Upper lobe of left lung (tissue), 6 donors: Measurements from ENCODE around the gene APBA3. TPM values are rescaled to one million over a fixed set of nuclear protein-coding genes. Genes with fewer than 3 reads are reported as not detected.
"Not testable (repeated sequence)": the region's sequence is repeated elsewhere in the genome, so short reads cannot be mapped to it uniquely, and the experiment has no call there.

ENCODE experiments used
- ATAC-seq, 2 donors: fragments of 200-7000 bp; cut with Tn5 transposase; one replicate each; pipeline ENCODE4 v1.9.1; 2022; ENCODE audit warnings: mild to moderate bottlenecking in 2 of 2, moderate library complexity in 2 of 2; ENCODE audit not compliant: low FRiP score in 2 of 2
- DNase-seq, 2 donors: peaks; one replicate each; pipeline ENCODE4 v3.0.0-alpha.2; 2019 to 2020
- H3K27ac ChIP-seq, 4 donors: fragments of 200-600 bp; sonication (generic); one replicate each; pipeline ENCODE4 v1.5.1; 2016 to 2019
- H3K27me3 ChIP-seq, 4 donors: fragments of 200-600 bp; sonication (generic); one replicate each; pipeline ENCODE4 v1.5.1; 2017 to 2019
- H3K36me3 ChIP-seq, 4 donors: fragments of 200-600 bp; sonication (generic); one replicate each; pipeline ENCODE4 v1.5.1; 2016 to 2019
- H3K4me1 ChIP-seq, 4 donors: fragments of 200-600 bp; sonication (generic); one replicate each; pipeline ENCODE4 v1.5.1; 2018 to 2019
- H3K4me3 ChIP-seq, 4 donors: fragments of 200-600 bp; sonication (generic); one replicate each; pipeline ENCODE4 v1.5.1; 2017 to 2019; ENCODE audit warnings: mild to moderate bottlenecking in 2 of 4, moderate library complexity in 1 of 4
- H3K9me3 ChIP-seq, 4 donors: fragments of 200-600 bp; sonication (generic); one replicate each; pipeline ENCODE4 v1.5.1; 2018 to 2019
- CTCF ChIP-seq, 6 experiments: fragments of 450-650 bp in 4 of 6; fragments of 200-600 bp in 2 of 6; sonication (generic) in 2 of 6; IDR thresholded peaks; one replicate each; pipeline ENCODE4 v1.5.1; 2016 to 2019; ENCODE audit warnings: antibody characterized with exemption in 6 of 6
- EP300 ChIP-seq, 4 donors: sonication (generic); formaldehyde crosslinking; IDR thresholded peaks; one replicate each; pipeline ENCODE4 v1.5.1; 2017; ENCODE audit warnings: antibody characterized with exemption in 4 of 4, control low read depth in 2 of 4
- POLR2A ChIP-seq, 4 donors: fragments of 450-650 bp; IDR thresholded peaks; one replicate each; pipeline ENCODE4 v1.5.1; 2016 to 2017; ENCODE audit warnings: antibody characterized with exemption in 4 of 4, mild to moderate bottlenecking in 2 of 4
- POLR2AphosphoS5 ChIP-seq, 2 donors: sonication (generic); formaldehyde crosslinking; IDR thresholded peaks; one replicate each; pipeline ENCODE4 v1.5.1; 2017; ENCODE audit warnings: antibody characterized with exemption in 2 of 2
- WGBS, 2 donors: methylation state at CpG; one replicate each; pipeline ENCODE4 v1.1.5; 2017 to 2018; 5-methylcytosine and 5-hydroxymethylcytosine counted together
- total RNA-seq, 6 donors: library from RNA; depleted of rRNA in 4 of 6; stranded (reverse); fragments of >200 nt in 4 of 6; gene quantifications; one replicate each; pipeline versions ENCODE4 v1.1.0 to v1.2.1, GENCODE V29; 2016 to 2021
- donor health status: DM: no; HTN: no; CAD: no; lungs with moderate emphysema.
- donor health status: DM: no; HTN: yes; CAD: no; lungs with severe emphysema.

APBA3 gene
- total RNA-seq, 6 donors from 2014 or later: 13.4 to 92.2 (median 21.6) TPM

- no peak for TF ChIP-seq POLR2AphosphoS5 (IDR thresholded peaks at IDR 0.05)
- no peak for TF ChIP-seq CTCF (IDR thresholded peaks at IDR 0.05)
- no peak for TF ChIP-seq POLR2A (IDR thresholded peaks at IDR 0.05)
- no peak for TF ChIP-seq EP300 (IDR thresholded peaks at IDR 0.05)
Measured at GRCh38 chr19:3759482-3760254, 1.8 kb downstream of the APBA3 start.

GRCh38 chr19:3758297-3758696 lies 3.2 kb downstream of the APBA3 start:
- H3K9me3 ChIP-seq, DNase-seq, H3K4me3 ChIP-seq, ATAC-seq, H3K27ac ChIP-seq, H3K27me3 ChIP-seq: not testable (repeated sequence)
- 95 to 96% methylated on average over 11 to 13 of the region's 13 CpGs for WGBS, 2 donors
- peaks cover 25 to 33% (median 32%) of the 10 kb centered on the region in 4 donors for H3K4me1 ChIP-seq
- H3K36me3 ChIP-seq: peaks cover 0 to 41% (median 24%) of the 10 kb centered on the region in 4 donors

More at GRCh38 chr19:3759482-3760254, 1.8 kb downstream of the APBA3 start:
- Histone ChIP-seq H3K27me3 (no peaks in the 10 kb centered on the region), H3K36me3 (peaks cover 0 to 29% (median 16%) of the 10 kb centered on the region in 4 donors), H3K27ac (no peak overlapping the region), H3K4me1 (peaks cover 34 to 43% (median 38%) of the 10 kb centered on the region in 4 donors), H3K9me3 (no peaks in the 10 kb centered on the region), H3K4me3 (no peak overlapping the region)
- DNase-seq (peak in 1 of 2 donors; percentile 64), ATAC-seq (no peak)
- 91 to 95% methylated on average over 8 to 17 of the region's 19 CpGs for WGBS, 2 donors

GRCh38 chr19:3757705-3758104 lies 3.8 kb downstream of the APBA3 start:
- peaks cover 0 to 47% (median 30%) of the 10 kb centered on the region in 4 donors for H3K36me3 ChIP-seq
- peaks cover 22 to 30% (median 28%) of the 10 kb centered on the region in 4 donors for H3K4me1 ChIP-seq
- not testable (repeated sequence) for H3K27me3 ChIP-seq, H3K27ac ChIP-seq, DNase-seq, H3K4me3 ChIP-seq, ATAC-seq, H3K9me3 ChIP-seq
- WGBS, 2 donors: 97 to 98% methylated on average over 7 of the region's 7 CpGs

- peak in 1 of 2 donors; percentile 13 for ATAC-seq
- H3K36me3 ChIP-seq: peaks cover 12 to 66% (median 56%) of the 10 kb centered on the region in 4 donors
- H3K27ac ChIP-seq: no peak overlapping the region
- peak in 1 of 2 donors; percentile 82 for DNase-seq
- 94 to 98% methylated on average over 24 to 40 of the region's 51 CpGs for WGBS, 2 donors
- no peaks in the 10 kb centered on the region for H3K27me3 ChIP-seq
- no peak overlapping the region for H3K4me3 ChIP-seq
- TF ChIP-seq EP300 (IDR thresholded peaks at IDR 0.05): no peak
- no peak for TF ChIP-seq CTCF (IDR thresholded peaks at IDR 0.05)
- no peak for TF ChIP-seq POLR2A (IDR thresholded peaks at IDR 0.05)
- TF ChIP-seq POLR2AphosphoS5 (IDR thresholded peaks at IDR 0.05): no peak
- peaks cover 0 to 2% (median under 1%) of the 10 kb centered on the region in 4 donors for H3K4me1 ChIP-seq
- H3K9me3 ChIP-seq: no peaks in the 10 kb centered on the region
Measured at GRCh38 chr19:3753631-3754410, 7.7 kb downstream of the APBA3 start.

GRCh38 chr19:3752492-3752891 lies 9.0 kb downstream of the APBA3 start:
- no peak overlapping the region for H3K27ac ChIP-seq
- no peaks in the 10 kb centered on the region for H3K27me3 ChIP-seq
- WGBS, 2 donors: 87 to 95% methylated on average over 8 to 23 of the region's 25 CpGs
- no peak overlapping the region for H3K4me3 ChIP-seq
- no peak for ATAC-seq
- TF ChIP-seq POLR2A (IDR thresholded peaks at IDR 0.05): no peak
- no peak for TF ChIP-seq POLR2AphosphoS5 (IDR thresholded peaks at IDR 0.05)
- TF ChIP-seq EP300 (IDR thresholded peaks at IDR 0.05): no peak
- TF ChIP-seq CTCF (IDR thresholded peaks at IDR 0.05): no peak
- H3K36me3 ChIP-seq: peaks cover 12 to 55% (median 49%) of the 10 kb centered on the region in 4 donors
- H3K9me3 ChIP-seq: no peaks in the 10 kb centered on the region
- H3K4me1 ChIP-seq: no peaks in the 10 kb centered on the region
- DNase-seq: peak in 1 of 2 donors; percentile 80
